ENCODE measurements around the gene TRAPPC5.

Gene TRAPPC5

GRCh38 chr19:7685546-7686445 is 5.2 kb downstream of the TRAPPC5 start:
- H3K27me3 ChIP-seq = peaks cover 5% of the 10 kb centered on the region
- H3K4me3 ChIP-seq (ENCODE audit: low read depth in 1 of 2, low read length in 1 of 2) = no peak overlapping the region
- H3K9me3 ChIP-seq = no peaks in the 10 kb centered on the region
- H3K36me3 ChIP-seq = peaks cover 37% of the 10 kb centered on the region
- TF ChIP-seq CTCF (IDR thresholded peaks at IDR 0.05) = no peak
- H3K4me1 ChIP-seq (ENCODE audit: control insufficient read depth in 1 of 2, insufficient read depth in 1 of 2, low read depth in 1 of 2, low read length in 1 of 2) = peaks cover 15 to 20% of the 10 kb centered on the region in 2 experiments
- H3K27ac ChIP-seq = peak overlapping the region; percentile 47

- Histone ChIP-seq H3K27me3 (peaks cover 5% of the 10 kb centered on the region), H3K4me3 (ENCODE audit: low read depth in 1 of 2, low read length in 1 of 2) (no peak overlapping the region), H3K4me1 (ENCODE audit: control insufficient read depth in 1 of 2, insufficient read depth in 1 of 2, low read depth in 1 of 2, low read length in 1 of 2) (peaks cover 5 to 11% of the 10 kb centered on the region in 2 experiments), H3K9me3 (no peaks in the 10 kb centered on the region), H3K36me3 (peaks cover 36% of the 10 kb centered on the region), H3K27ac (peak overlapping the region; percentile 16)
- TF ChIP-seq CTCF (IDR thresholded peaks at IDR 0.05) = no peak
These were observed 6.5 kb downstream of the TRAPPC5 start for GRCh38 chr19:7687177-7687576.

GRCh38 chr19:7689165-7689564 is 8.5 kb downstream of the TRAPPC5 start:
- H3K36me3 ChIP-seq = peaks cover 16% of the 10 kb centered on the region
- H3K4me1 ChIP-seq (ENCODE audit: control insufficient read depth in 1 of 2, insufficient read depth in 1 of 2, low read depth in 1 of 2, low read length in 1 of 2) = peaks cover 0 to 4% of the 10 kb centered on the region in 2 experiments
- no peak for TF ChIP-seq CTCF (IDR thresholded peaks at IDR 0.05)
- H3K4me3 ChIP-seq (ENCODE audit: low read depth in 1 of 2, low read length in 1 of 2) = peak overlapping the region; percentile 36 to 41
- peaks cover 5% of the 10 kb centered on the region for H3K27me3 ChIP-seq
- no peak overlapping the region for H3K27ac ChIP-seq
- H3K9me3 ChIP-seq = no peaks in the 10 kb centered on the region

- peaks cover 5% of the 10 kb centered on the region for H3K27me3 ChIP-seq
- H3K36me3 ChIP-seq = peaks cover 2% of the 10 kb centered on the region
- TF ChIP-seq CTCF (IDR thresholded peaks at IDR 0.05) = no peak
- peaks cover 0 to 4% of the 10 kb centered on the region in 2 experiments for H3K4me1 ChIP-seq (ENCODE audit: control insufficient read depth in 1 of 2, insufficient read depth in 1 of 2, low read depth in 1 of 2, low read length in 1 of 2)
- H3K4me3 ChIP-seq (ENCODE audit: low read depth in 1 of 2, low read length in 1 of 2) = no peak overlapping the region
- no peak overlapping the region for H3K27ac ChIP-seq
- no peaks in the 10 kb centered on the region for H3K9me3 ChIP-seq
These were observed 10.2 kb downstream of the TRAPPC5 start for GRCh38 chr19:7690779-7691258.

- no peak overlapping the region for H3K27ac ChIP-seq
- H3K27me3 ChIP-seq = peaks cover 5% of the 10 kb centered on the region
- no peaks in the 10 kb centered on the region for H3K9me3 ChIP-seq
- H3K4me1 ChIP-seq (ENCODE audit: control insufficient read depth in 1 of 2, insufficient read depth in 1 of 2, low read depth in 1 of 2, low read length in 1 of 2) = peaks cover 0 to 4% of the 10 kb centered on the region in 2 experiments
- TF ChIP-seq CTCF (IDR thresholded peaks at IDR 0.05) = no peak
- H3K4me3 ChIP-seq (ENCODE audit: low read depth in 1 of 2, low read length in 1 of 2) = no peak overlapping the region
- H3K36me3 ChIP-seq = no peaks in the 10 kb centered on the region
These were observed 10.9 kb downstream of the TRAPPC5 start for GRCh38 chr19:7691497-7691896.
